ENCODE measurements around the gene EFTUD2.

DNA sequence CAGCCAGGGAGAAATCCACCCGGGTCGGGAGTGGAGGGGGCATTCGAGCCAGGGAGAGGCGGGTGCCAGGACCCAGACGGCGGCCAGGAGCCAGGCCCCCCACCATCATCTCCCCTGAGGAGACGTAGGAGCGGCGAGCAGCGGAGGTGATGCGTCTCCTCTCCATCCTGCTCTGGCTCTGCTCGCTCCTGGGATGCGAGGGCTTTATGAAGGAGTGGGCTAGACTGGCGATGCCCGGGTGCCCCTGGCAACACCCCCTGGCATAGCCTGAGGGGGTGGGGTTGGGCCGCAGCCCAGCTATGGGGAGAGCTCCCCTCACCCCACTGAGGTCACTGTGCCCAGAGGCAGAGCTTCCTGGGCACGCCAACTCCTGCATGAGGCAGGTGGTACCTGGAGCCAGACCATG lies 16.1 kb upstream of the EFTUD2 start, which contains the start of gene GFAP:
- TF ChIP-seq, protein P1, sequence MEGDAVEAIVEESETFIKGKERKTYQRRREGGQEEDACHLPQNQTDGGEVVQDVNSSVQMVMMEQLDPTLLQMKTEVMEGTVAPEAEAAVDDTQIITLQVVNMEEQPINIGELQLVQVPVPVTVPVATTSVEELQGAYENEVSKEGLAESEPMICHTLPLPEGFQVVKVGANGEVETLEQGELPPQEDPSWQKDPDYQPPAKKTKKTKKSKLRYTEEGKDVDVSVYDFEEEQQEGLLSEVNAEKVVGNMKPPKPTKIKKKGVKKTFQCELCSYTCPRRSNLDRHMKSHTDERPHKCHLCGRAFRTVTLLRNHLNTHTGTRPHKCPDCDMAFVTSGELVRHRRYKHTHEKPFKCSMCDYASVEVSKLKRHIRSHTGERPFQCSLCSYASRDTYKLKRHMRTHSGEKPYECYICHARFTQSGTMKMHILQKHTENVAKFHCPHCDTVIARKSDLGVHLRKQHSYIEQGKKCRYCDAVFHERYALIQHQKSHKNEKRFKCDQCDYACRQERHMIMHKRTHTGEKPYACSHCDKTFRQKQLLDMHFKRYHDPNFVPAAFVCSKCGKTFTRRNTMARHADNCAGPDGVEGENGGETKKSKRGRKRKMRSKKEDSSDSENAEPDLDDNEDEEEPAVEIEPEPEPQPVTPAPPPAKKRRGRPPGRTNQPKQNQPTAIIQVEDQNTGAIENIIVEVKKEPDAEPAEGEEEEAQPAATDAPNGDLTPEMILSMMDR (IDR thresholded peaks at IDR 0.05), result no peak
- no peak for TF ChIP-seq ZFX (IDR thresholded peaks at IDR 0.05; ENCODE audit: borderline replicate concordance)

Measured in 22Rv1 (cell line).